Measurements from ENCODE around the gene B4GALT2.

DNA sequence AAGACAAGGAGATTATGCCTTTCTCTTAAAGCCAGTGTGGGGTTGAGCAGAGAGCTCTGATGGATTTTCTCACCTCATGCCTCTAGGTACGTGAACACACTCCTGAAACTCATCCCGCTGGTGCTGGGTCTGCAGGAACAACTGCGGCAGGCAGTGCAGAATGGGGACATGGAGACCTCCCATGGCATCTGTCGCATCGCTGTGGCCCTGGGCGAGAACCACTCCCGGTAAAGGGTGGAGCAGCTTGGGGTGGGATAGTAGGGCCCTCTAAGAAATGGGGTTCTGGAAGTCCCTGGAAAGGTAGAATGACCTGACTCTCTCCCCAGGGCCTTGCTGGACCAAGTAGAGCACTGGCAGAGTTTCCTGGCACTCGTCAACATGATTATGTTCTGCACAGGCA, 22.8 kb upstream of the B4GALT2 start:
- TF ChIP-seq, protein P1, sequence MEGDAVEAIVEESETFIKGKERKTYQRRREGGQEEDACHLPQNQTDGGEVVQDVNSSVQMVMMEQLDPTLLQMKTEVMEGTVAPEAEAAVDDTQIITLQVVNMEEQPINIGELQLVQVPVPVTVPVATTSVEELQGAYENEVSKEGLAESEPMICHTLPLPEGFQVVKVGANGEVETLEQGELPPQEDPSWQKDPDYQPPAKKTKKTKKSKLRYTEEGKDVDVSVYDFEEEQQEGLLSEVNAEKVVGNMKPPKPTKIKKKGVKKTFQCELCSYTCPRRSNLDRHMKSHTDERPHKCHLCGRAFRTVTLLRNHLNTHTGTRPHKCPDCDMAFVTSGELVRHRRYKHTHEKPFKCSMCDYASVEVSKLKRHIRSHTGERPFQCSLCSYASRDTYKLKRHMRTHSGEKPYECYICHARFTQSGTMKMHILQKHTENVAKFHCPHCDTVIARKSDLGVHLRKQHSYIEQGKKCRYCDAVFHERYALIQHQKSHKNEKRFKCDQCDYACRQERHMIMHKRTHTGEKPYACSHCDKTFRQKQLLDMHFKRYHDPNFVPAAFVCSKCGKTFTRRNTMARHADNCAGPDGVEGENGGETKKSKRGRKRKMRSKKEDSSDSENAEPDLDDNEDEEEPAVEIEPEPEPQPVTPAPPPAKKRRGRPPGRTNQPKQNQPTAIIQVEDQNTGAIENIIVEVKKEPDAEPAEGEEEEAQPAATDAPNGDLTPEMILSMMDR (conservative IDR thresholded peaks at IDR 0.05) = no peak
- no peak for TF ChIP-seq ZFX (IDR thresholded peaks at IDR 0.05)

Data from C4-2B (cell line).